Measurements from ENCODE around the gene FXYD4.
"Not testable (repeated sequence)": the region's sequence is repeated elsewhere in the genome, so short reads cannot be mapped to it uniquely, and the experiment has no call there.

The FXYD4 gene

GRCh38 chr10:43371418-43371817, at the start of gene FXYD4:
TSS of gene FXYD4 (plus strand) at chr10:43371636. CDS start at chr10:43373747, 2,111 bp downstream.
- DNase-seq (ENCODE audit: low spot score), result no peak

- no peak for DNase-seq (ENCODE audit: low spot score)
Measured at GRCh38 chr10:43322331-43322730, 49.1 kb upstream of the FXYD4 start.

- DNase-seq (ENCODE audit: low spot score), result peak; percentile 80
Measured at GRCh38 chr10:43322769-43323168, 48.7 kb upstream of the FXYD4 start.

GRCh38 chr10:43323245-43323644, 48.2 kb upstream of the FXYD4 start:
- DNase-seq (ENCODE audit: low spot score), result no peak

GRCh38 chr10:43324876-43325275, 46.6 kb upstream of the FXYD4 start:
- no peak for DNase-seq (ENCODE audit: low spot score)

- no peak for DNase-seq (ENCODE audit: low spot score)
Measured at GRCh38 chr10:43327171-43327570, 44.3 kb upstream of the FXYD4 start.

- DNase-seq (ENCODE audit: low spot score), result no peak
Measured at GRCh38 chr10:43327986-43328385, 43.5 kb upstream of the FXYD4 start.

GRCh38 chr10:43328810-43329209, 42.6 kb upstream of the FXYD4 start:
- DNase-seq (ENCODE audit: low spot score), result peak; percentile 25

- not testable (repeated sequence) for DNase-seq (ENCODE audit: low spot score)
Measured at GRCh38 chr10:43329246-43329885, 42.1 kb upstream of the FXYD4 start.

GRCh38 chr10:43330049-43330823, 41.2 kb upstream of the FXYD4 start:
- not testable (repeated sequence) for DNase-seq (ENCODE audit: low spot score)

GRCh38 chr10:43330824-43331127, 40.7 kb upstream of the FXYD4 start:
- DNase-seq (ENCODE audit: low spot score), result not testable (repeated sequence)

GRCh38 chr10:43333653-43334052, 37.8 kb upstream of the FXYD4 start:
- DNase-seq (ENCODE audit: low spot score), result no peak

GRCh38 chr10:43336061-43336460, 35.4 kb upstream of the FXYD4 start:
- no peak for DNase-seq (ENCODE audit: low spot score)

GRCh38 chr10:43336641-43337318, 34.7 kb upstream of the FXYD4 start:
- peak; percentile 87 for DNase-seq (ENCODE audit: low spot score)

GRCh38 chr10:43337536-43337935, 33.9 kb upstream of the FXYD4 start:
- DNase-seq (ENCODE audit: low spot score), result peak; percentile 11

GRCh38 chr10:43338117-43338516, 33.3 kb upstream of the FXYD4 start:
- no peak for DNase-seq (ENCODE audit: low spot score)

GRCh38 chr10:43339136-43339535, 32.3 kb upstream of the FXYD4 start:
- peak; percentile 17 for DNase-seq (ENCODE audit: low spot score)

GRCh38 chr10:43340101-43340500, 31.3 kb upstream of the FXYD4 start:
- no peak for DNase-seq (ENCODE audit: low spot score)

- peak; percentile 95 for DNase-seq (ENCODE audit: low spot score)
Measured at GRCh38 chr10:43340619-43341018, 30.8 kb upstream of the FXYD4 start.

- DNase-seq (ENCODE audit: low spot score), result no peak
Measured at GRCh38 chr10:43341450-43341849, 30.0 kb upstream of the FXYD4 start.

- no peak for DNase-seq (ENCODE audit: low spot score)
Measured at GRCh38 chr10:43342279-43343125, 28.9 kb upstream of the FXYD4 start.

- no peak for DNase-seq (ENCODE audit: low spot score)
Measured at GRCh38 chr10:43343126-43343525, 28.3 kb upstream of the FXYD4 start.

Data from kidney tubule cell (primary cell).